Measurements from ENCODE around the gene HABP4.

HABP4 gene

DNA sequence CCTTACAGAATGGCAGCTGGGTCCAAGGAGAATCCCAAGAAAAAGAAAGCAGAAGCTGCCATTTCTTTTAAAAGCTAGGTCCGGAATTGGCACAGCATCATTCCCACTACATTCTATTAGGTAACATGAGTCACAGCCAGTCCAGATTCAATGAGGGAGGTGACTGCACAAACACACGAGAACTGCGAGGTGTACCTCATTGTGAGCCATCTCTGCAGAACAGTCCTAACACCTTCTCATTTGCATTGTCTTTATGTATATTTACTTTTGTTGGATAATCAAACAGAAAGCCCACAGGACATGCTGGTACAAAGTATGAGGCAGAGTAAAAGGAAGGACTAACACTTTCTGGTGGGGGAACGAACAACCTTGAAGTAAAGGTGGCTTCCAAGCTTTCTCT, 14.6 kb upstream of the HABP4 start:
- DNase-seq = no peak

DNA sequence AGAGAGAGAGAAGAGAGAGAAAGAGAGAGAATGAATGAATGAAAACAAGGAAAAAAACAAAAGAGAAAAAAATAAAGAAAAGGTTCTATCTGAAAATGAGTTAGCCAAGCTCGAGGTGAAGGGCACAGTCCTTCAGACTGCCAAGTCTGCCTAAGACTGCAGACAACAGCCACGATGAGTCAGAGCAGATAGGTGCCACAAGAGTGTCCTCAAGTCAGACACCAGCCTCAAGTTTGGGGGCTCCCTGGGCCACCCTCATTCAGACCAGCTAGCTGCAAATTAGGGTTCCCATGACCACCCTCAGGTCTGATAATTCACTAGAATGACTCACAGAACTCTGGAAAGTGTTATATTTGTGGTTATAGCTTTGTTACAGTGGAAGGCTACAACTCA, 13.9 kb upstream of the HABP4 start:
- no peak for DNase-seq

DNA sequence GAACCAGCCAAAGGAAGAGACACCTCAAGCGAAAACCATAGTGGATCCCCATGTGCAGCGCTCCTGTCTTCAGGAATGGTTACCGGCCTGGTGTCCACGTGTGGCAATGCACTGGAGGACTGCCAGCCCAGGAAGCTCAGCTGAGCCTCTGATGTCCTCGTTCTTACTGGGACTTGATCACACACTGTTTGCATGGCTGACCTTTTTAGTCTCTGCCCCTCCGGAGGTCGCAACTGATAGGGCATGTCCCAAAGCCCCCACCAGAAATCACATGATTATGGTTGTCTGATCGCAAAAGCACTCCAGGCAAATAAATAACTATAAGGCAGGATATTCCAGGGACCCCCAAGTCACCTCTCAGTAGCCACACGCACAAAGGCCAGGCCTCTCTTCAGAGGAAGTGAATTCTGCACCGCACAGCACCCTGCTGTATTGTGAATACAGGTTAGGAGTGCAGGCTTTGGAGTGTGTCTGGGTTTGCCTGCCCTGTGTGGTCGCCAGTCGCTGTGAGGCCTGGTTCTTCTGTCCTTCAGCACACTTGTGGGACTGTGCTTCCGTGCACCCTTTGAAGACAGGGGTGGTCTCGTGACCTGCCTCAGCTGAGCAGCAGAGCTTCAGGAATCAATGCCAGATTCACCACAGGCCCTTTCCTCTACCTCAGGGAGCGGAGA, 13.4 kb upstream of the HABP4 start:
- no peak for DNase-seq

DNA sequence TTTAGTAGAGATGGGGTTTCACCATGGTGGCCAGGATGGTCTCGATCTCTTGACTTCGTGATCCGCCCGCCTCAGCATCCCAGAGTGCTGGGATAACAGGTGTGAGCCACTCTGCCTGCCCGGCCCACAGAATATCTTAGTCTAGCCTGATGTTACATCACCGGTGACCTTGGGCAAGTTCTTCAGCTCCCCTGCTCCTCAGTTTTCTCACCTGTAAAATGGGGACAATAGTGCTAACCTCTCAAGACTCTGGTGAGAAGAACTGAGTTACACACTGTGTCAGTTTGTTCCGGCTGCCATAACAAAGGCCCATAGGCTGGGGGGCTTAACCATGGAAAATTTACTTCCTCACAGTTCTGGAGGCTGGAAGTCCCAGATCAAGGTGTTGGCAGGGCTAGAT, 12.5 kb upstream of the HABP4 start:
- DNase-seq = no peak

DNA sequence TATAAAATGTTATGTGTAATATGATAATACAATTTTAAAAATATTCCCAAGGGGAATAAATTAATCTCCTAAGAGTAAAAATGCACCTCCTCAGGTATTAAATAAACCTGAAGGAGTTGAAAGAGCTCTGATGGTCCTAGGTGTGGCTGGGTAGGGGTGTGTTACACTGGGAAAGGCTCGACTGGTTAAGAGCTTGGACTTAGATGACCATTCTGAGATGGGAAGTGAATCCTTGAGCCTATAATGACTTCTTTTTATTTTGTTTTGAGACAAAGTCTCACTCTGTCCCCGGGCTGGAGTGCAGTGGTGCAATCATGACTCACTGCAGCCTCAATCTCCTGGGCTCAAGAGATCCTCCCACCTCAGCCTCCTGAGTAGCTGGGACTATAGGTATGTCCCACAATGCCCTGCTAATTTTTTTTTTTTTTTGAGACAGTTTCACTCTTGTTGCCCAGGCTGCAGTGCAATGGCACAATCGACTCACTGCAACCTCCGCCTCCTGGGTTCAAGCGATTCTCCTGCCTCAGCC, 9.2 kb upstream of the HABP4 start:
- DNase-seq = no peak

DNA sequence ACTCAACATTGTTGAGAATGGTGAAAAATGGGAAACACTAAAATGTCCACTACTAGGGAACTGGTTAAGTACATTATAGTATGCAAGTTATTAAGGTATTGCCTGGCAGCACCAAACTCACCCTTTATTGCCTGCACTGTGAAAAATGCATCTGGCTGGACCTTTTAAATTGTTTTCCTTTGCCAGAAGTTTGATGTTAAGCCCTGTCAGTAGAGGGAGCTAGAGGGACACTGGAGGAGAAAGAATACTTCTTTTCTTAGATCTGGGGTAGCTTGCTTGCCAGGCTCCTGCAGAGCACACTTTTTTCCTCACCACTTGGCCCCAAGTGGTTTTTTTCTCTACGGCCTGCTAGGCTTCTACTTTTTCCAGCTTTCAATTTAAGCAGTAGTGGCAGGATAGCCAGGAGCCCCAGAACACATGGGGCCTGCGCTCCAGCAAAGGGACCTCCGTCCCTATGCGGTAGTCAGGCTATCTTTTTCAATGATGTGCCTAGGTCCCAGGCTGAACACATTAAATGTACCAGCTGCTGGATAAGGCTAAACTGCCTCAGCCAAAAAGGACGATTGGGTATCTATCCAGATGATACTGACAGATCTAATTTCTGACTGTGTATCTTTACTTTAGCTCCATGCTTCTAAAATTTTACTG, 8.0 kb upstream of the HABP4 start:
- no peak for DNase-seq

DNA sequence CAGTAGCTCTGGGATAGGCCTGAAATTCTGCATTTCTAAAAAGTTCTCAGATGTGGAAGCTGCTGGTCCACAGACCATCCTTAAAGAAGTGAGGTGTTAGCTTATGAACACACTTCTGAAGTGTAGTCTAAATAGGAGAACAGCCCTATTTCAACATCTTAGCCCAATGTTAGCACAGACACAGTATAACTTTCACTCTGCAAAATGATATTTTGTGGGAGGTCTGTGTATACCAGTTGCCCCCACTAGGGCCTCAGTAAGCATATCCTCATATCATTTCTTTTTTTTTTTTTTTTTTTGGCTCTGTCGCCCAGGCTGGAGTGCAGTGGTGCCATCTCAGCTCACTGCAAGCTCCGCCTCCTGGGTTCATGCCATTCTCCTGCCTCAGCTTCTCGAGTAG, 7.5 kb upstream of the HABP4 start:
- no peak for DNase-seq

DNA sequence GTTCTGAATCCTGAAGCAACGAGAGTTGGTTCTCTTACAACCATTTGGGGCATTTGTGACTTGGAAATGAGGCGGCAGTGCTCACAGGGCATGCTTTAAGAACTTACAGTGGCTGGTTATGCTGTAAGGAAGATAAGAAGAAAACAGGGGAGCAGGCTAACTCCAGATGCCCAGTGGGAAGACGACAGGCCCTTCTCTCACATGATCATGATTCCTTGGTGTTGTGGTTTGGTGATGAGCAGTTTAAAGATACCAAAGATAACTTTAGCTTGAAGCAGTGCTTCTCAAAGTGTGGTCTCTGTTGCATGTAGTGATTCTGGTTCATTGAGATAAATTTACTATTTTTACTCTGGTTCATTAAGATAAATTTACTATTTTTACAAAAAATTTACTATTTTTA, 2.6 kb upstream of the HABP4 start:
- no peak for DNase-seq

DNA sequence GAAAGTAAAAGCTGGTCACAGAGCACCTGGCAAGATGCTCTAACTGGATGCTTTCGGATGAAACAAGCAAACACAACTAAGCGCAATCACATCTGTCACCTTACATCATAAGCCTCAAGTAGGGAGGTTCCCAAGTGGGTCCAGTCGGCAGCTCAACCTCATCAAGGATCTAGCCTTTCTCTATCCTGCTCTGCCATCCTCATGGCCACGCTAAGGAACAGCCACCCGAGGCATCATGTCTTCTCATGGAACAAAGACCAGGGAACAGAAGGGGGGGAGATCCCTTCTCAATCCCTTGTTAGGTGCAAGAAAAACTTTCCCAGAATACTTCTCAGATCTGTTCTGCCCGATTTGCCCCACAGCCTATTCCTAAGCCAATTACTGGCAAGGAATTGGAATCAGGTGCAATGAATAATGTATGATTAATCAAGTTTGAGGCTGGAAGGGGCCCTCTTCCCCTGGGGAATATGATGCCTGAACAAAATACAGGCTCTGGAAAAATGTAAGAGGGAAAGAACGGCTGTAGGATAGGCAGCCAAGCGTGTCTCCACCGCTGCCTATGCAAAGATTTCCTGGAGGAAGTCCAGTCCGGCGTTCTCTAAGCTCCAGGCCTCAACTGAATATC, 1.3 kb upstream of the HABP4 start:
- no peak for DNase-seq

DNA sequence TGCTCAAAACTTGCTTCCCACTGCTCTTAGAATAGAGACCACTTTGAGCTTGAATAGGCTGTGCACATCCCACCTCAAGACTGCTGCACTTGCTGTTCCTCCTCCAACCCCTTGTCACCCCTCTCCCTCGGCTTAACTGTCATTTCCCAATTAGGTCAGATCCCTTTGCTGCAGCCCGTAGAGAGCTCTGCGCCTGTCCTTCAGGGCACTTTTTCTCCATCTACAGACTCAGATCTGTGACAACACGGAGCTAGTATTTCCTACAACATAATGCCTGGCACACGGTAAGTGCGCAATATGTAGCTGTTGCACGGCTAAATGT, 485 bp upstream of the HABP4 start:
- no peak for DNase-seq

DNA sequence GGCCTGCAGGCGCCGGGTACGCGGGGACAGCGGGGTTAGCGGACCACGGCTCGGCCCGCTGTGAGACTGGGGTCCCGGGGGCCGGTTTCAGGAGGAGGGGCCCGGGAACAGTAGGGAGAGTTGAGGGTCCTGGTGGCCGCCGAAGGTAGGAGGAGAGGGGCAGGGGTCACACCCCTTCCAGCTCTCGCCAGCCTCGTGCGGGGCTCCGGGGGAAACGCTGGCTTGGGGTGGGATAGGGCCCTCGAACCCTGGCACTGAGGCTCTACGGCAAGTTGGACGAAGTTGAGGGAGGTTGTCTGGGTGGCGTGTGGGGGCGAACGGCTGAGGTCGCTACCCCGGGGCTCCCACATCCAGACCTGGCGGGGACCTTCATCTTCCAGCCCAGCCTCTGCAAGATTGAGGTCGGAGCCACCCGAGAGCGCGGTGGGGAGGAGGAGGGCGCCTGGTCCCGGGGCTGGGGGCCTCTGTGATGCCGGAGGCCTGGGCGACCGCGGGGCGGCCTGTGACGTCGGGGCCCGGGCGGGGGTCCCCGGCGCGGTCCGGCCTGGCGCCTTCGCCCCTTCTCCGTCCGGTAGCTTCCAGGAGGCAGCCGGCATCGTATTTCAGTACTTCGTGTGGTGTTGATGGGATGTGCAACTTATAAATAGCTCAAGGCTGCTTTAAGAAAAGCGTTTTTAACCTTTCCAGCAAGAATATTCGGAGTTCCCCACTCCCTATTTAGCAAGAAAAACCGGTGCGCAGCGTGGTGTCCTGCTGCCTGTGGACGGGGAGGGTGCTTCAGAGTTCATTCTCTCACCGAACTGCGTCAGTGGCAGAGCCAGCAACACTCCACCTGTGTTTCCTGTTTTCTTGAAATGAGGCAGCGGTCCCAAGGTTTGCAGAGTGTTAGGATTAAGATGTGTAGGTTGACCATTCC, 902 bp downstream of the HABP4 start:
- no peak for DNase-seq

DNA sequence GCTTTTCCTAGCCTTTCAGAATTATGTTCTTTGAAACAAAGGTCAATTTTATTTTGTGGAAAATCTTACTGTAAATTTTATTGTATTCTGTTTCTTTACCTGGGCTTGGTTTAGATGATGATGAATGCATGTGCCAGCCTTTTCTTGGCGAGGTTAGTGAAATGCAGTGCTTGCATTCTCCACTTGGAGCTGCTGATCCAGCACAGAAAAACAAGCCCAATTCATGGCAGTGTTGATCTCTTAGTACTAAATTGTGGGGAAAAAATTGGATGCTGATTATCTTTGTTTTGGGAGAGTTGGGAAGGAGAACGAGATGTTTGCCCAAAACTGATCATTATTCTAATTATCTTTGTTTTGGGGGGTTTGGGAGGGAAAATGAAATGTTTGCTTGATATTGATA, 3.7 kb downstream of the HABP4 start:
- DNase-seq = peak; percentile 35

DNA sequence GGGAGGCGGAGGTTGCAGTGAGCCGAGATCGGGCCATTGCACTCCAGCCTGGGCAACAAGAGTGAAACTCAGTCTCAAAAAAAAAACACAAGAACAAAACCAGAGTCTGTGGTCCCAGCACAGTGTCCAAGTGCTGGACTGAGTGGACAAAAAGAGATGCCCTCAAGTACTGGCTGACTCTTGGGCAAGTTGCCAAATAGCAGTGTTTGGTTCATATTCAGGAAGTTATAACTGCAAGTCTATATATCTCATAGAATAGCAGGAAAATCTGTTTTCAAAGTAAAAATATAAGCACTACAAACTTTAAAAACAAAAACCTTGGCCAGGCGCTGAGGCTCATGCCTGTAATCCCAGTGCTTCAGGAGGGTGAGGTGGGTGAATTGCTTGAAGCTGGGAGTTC, 7.3 kb downstream of the HABP4 start:
- no peak for DNase-seq

DNA sequence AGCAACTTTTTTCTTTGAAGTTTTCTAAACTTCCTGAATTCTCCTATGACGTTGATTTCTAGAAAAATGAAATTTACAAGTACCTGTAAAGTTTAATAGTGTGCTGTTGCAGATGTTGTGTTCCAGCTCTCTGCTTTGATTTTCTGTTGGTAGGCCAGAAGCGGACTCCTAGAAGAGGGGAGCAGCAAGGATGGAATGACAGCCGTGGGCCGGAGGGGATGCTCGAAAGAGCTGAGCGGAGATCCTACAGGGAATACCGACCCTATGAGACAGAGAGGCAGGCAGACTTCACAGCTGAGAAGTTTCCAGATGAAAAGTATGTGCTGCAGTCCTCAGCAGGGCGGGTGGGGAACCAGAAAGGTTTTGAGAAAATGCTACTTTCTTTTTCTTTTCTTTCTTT, 8.3 kb downstream of the HABP4 start:
- DNase-seq = no peak

DNA sequence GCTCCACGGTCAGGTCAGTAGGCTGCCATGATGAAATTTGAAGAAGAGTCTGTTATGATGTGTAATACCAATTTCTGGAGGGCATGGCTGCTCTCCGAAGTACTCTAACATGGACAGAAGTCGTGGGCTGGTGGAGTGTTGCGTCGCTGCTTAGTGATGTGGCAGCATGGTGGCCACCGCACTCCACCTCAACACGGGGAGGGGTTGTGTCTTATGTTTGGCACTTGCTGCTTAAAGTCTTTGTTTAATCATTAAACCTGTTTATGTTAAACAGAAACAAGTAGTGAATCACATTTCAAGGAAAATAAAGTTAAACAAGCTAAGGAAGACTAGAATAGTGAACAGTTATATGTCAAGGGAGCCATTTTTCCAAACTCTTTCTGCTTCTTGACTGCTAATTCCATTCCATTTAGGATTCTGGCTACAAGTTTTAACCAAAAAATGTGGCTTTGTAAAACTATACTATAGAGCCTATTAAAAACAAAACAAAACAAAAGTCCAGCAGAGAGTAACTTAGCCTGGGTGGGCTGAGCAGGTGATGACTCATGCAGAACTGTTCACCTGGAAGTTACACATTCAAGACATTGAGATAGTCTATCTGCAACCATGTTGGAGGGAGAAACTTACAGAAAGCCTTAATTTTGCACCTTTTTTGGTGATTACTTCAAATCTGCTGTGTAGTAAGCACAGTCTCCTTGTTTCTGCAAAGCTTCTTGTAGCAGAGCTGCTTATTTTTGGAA, 9.5 kb downstream of the HABP4 start:
- no peak for DNase-seq

DNA sequence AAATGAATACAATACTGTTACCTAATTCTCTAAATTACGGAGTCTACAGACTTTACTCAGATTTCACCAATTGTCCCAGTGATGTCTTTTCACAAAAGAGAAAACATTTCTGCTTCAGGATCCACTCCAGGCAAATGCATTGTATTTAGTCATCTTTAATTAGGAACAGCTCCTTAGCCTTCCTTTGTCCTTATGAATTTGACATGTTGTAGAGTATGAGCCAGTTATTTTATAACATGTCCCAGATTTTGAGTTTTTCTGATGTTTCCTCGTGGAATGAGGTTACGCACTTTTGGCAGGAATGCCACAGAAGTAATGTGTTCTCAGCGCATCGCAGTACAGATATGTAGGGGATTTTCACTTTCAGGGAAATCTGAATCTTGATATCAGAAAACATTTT, 10.5 kb downstream of the HABP4 start:
- DNase-seq = peak; percentile 78

DNA sequence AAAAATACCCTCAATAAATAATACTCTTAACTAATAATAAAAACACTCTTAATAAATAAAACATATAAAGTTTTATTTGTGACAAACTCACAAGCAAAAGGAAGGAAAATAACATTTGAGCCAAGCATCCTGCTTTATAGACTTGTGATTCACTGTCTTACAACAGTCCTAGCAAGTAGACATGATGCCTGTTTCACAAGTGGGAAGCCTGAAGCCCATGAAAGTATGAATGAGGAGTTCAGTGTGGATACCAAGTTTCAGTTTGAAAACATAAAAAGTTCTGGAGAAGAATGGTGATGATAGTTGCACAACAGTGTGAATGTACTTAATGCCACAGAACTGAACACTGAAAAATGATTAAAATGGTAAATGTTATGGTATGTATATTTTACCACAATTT, 10.9 kb downstream of the HABP4 start:
- DNase-seq = peak; percentile 71

DNA sequence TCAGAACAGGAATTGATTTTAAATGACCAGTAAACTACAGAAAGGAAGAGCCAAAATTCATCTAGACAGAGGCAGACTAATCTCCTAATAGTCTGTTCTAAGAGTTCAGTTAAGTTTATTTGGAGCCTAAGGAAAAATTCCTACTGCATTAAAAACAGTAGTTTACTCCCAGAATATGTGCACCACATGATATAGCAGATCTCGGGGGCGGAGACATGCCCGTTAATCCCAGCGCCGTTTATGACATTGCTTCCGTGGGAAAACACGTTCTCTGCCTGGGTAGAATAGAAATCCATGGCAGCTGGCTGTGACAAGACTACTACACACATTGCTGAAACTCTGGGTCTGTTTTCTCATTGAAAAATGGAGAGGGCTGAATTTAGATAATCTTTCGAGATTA, 11.4 kb downstream of the HABP4 start:
- DNase-seq = no peak

DNA sequence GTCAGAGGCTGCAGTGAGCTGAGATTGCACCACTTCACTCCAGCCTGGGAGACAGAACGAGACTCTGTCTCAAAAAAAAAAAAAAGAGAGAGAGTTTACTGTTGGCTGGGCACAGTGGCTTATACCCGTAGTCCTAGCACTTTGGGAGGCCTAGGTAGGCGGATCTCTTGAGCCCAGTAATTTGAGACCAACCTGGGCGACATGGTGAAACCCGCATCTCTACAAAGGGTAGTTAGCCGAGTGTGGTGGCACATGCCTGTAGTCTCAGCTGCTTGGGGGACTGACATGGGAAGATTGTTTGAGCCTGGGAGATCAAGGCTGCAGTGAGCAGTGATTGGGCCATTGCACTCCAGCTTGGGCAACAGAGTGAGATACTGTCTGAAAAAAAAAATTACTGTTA, 12.6 kb downstream of the HABP4 start:
- DNase-seq = no peak

DNA sequence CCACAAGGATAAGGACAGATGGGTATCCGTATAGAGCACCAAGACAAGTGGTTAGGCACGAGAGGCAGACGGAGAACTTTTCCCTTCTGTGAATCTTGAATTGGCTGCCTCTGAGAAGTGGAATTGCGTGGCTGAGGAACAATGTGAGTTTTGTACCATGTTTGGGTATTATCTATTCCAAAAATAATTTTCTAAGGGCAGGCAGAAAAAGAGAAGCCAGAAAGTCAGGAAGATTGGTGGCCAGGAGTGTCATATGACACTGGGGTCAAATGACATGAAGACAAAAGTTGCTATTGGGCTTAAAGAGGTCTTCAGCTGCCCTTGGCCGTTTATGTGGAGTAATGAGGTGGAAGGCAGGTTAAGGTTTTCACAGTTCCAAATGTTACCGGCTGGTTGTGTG, 14.5 kb downstream of the HABP4 start:
- no peak for DNase-seq

DNA sequence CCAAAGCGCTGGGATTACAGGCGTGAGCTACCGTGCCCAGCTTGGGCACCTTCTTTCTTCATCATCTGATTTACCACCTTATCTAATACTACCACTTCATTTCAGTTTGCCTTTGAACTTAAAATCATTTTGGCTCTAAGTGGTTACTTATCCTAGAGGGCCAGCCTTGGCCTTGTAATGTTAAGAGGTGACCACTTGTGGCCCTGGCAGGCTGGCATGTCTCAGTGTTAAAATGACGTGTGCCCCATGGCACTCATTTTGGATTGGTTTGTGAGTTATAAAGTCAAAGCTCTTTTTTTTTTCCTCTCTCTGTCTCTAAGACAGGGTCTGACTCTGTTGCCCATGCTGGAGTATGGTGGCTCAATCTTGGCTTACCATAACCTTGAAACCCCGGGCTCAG, 17.8 kb downstream of the HABP4 start:
- no peak for DNase-seq

DNA sequence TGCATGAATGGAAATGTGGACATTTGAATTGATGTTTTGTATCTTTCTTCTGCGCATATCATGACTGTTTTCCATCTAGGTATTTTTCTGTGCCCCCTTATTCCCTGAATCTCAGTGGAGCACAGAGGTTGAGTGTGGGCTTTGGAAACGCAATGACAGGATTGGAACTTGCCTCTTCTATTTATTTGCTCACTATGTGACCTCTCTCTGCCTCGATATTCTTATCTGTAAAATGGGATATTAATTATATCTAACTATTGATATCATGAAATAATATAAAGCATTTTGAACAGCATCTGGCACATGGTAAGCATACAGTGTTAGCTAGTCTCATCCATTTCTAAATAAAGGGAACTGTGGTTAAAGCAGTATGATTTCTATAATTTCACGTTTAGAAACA, 26.0 kb downstream of the HABP4 start:
- DNase-seq = no peak

DNA sequence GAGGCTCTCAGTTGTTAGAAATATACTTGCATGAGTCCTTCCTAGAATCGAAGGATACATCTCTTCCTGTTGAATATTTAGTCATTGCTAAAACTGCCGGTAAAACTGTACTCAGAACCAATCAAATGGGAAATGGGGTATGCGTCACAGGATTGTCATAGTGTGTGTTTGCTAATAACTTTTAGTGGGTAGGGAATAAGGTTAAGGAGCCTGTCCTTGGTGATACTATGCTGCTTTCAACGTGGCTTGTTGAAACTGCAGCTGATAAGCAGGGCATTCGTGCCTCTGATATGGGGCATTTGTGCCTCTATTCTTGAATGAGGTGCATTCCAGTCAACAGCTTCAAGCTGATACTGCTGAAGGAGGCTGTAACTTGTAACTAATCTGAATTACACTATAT, 26.6 kb downstream of the HABP4 start:
- DNase-seq = no peak

All from fibroblast of skin of abdomen (primary cell).